Measurements from ENCODE around the gene R3HDM1.

- no peak for TF ChIP-seq CTCF (IDR thresholded peaks at IDR 0.05; ENCODE audit: insufficient read depth, low read depth, low read length)
- TF ChIP-seq EZH2 (IDR thresholded peaks at IDR 0.05; ENCODE audit: insufficient read depth, low read length), result no peak
Observed at GRCh38 chr2:135607561-135607960, 76.3 kb downstream of the R3HDM1 start.

All from astrocyte (in vitro differentiated cells and primary cell).